Spinal cord (tissue), 10 donors: ENCODE results near the gene SLC35E1. TPM values are rescaled to one million over a fixed set of nuclear protein-coding genes. Genes with fewer than 3 reads are reported as not detected.
"Not testable (repeated sequence)": the region's sequence is repeated elsewhere in the genome, so short reads cannot be mapped to it uniquely, and the experiment has no call there.

ENCODE experiments used
- DNase-seq, 6 donors: peaks; one replicate each; pipeline versions ENCODE4 v3.0.0 to v3.0.0-alpha.2; 2013 to 2015; ENCODE audit warnings: low spot score in 6 of 6, low read depth in 4 of 6
- H3K27ac ChIP-seq: one replicate; pipeline ENCODE4 v1.5.1; 2013; ENCODE audit warnings: low read depth, low read length, control low read depth
- H3K27me3 ChIP-seq: one replicate; pipeline ENCODE4 v1.6.1; 2013; ENCODE audit warnings: low read length; ENCODE audit not compliant: control insufficient read depth, insufficient read depth
- H3K36me3 ChIP-seq: one replicate; pipeline ENCODE4 v1.6.1; 2013; ENCODE audit warnings: low read length; ENCODE audit not compliant: control insufficient read depth, insufficient read depth
- H3K4me1 ChIP-seq: one replicate; pipeline ENCODE4 v1.6.1; 2013; ENCODE audit warnings: low read length; ENCODE audit not compliant: control insufficient read depth, insufficient read depth
- H3K4me3 ChIP-seq: one replicate; pipeline ENCODE4 v1.5.1; 2013; ENCODE audit warnings: low read depth, low read length, control low read depth
- H3K9me3 ChIP-seq: one replicate; pipeline ENCODE4 v1.6.1; 2013; ENCODE audit warnings: low read length; ENCODE audit not compliant: control insufficient read depth, insufficient read depth
- whole genome bisulfite sequencing: methylation state at CpG from one replicate; pipeline ENCODE4 v1.1.5; 2013; ENCODE audit warnings: missing lambda C conversion rate; ENCODE audit not compliant: insufficient coverage; 5-methylcytosine and 5-hydroxymethylcytosine counted together
- polyA plus RNA-seq, 2 donors: library from polyadenylated mRNA; unstranded; fragments of 120-200 nt; gene quantifications; one replicate each; pipeline ENCODE4 v1.2.1, GENCODE V29; 2013; ENCODE audit not compliant: insufficient read length in 2 of 2
- small RNA-seq: library from RNA; depleted of rRNA; stranded (forward); fragments of <200 nt; gene quantifications from one replicate; pipeline ENCODE3, GENCODE V24; 2014; ENCODE audit warnings: low replicate concordance
- total RNA-seq, 2 donors: library from RNA; depleted of rRNA in 1 of 2; stranded (reverse); fragments of 120-200 nt in 1 of 2; fragments of >200 nt in 1 of 2; gene quantifications; one replicate each; pipeline versions ENCODE4 v1.2.3 to v1.2.4, GENCODE V29; 2013 to 2014
- donor health status: healthy.

SLC35E1 gene
- total and polyA plus RNA-seq, 4 donors: 24.1 to 61.4 (median 34.1) TPM

DNA sequence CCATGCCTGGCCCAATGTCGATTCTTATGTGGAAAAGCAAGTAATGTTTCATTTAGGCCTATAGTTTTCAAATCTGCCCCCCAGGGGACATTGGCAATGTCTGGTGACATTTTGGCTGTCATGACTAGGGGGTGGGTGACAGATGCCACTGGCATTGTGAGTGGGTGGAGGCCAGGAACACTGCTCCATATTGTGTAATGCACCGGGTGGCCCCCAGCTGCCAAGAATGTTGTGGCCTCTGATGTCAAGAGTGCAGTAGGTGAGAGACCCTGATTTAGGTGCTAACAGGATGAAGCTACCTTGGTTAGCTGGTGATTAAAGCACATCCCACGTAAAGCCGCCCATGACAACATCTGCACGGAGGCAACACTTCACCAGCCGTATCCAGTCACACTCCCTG lies 65.3 kb downstream of the SLC35E1 start:
- peaks cover 20% of the 10 kb centered on the region for H3K4me1 ChIP-seq
- 96% methylated on average over 5 of the region's 6 CpGs for WGBS
- no peak overlapping the region for H3K4me3 ChIP-seq
- no peaks in the 10 kb centered on the region for H3K9me3 ChIP-seq
- H3K36me3 ChIP-seq: peaks cover 64% of the 10 kb centered on the region
- H3K27ac ChIP-seq: no peak overlapping the region
- no peak for DNase-seq
- H3K27me3 ChIP-seq: no peaks in the 10 kb centered on the region

- DNase-seq, H3K4me3 ChIP-seq, H3K27me3 ChIP-seq, H3K27ac ChIP-seq, H3K9me3 ChIP-seq: not testable (repeated sequence)
- H3K36me3 ChIP-seq: peaks cover 60% of the 10 kb centered on the region
- H3K4me1 ChIP-seq: peaks cover 20% of the 10 kb centered on the region
- WGBS: 100% methylated on average over 4 of the region's 11 CpGs
Observed at GRCh38 chr19:16506161-16506560, 66.1 kb downstream of the SLC35E1 start.

DNA sequence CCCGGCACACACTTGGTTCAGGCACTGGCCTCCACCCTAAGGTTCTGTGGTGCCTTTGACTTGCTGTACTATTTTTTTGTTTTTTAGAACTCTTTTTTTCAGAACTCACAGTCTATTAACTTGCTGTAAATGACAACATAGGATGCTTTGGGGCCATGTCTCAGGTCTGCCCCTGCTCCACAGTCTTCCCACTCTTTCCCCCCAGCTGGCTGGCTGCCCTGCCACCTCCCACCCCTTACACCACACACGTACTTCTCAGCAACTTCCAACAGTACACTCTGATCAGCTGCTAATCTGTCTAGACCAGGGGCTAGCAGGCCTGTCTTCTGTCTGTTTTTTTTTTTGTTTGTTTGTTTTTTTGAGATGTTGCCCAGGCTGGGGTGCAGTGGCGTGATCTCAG lies 67.9 kb downstream of the SLC35E1 start:
- 94% methylated on average over 2 of the region's 3 CpGs for WGBS
- Histone ChIP-seq H3K36me3 (peaks cover 50% of the 10 kb centered on the region), H3K9me3 (no peaks in the 10 kb centered on the region)

More for the DNA sequence above, 67.9 kb downstream of the SLC35E1 start:
- peaks cover 7% of the 10 kb centered on the region for H3K4me1 ChIP-seq
- DNase-seq: no peak
- no peaks in the 10 kb centered on the region for H3K27me3 ChIP-seq
- no peak overlapping the region for H3K4me3 ChIP-seq
- no peak overlapping the region for H3K27ac ChIP-seq

Small RNA genes within 50 kb of the gene (small RNA-seq; reads per million reads assigned to genes)
- gene RN7SL146P: not detected

Other genes with a start within 250 kb of the SLC35E1 start
- gene KLF2, start 247.6 kb downstream of the SLC35E1 start, total RNA-seq: 10 to 100 TPM in 1 of 2 donors, 1 to 10 TPM in 1; 8.8 to 22.5 TPM
- gene KLF2, start 247.6 kb downstream of the SLC35E1 start, polyA plus RNA-seq: 10 to 100 TPM; 23.3 to 64.7 TPM
- 10 to 100 TPM; 16.6 to 17.6 TPM for gene EPS15L1, start 100.4 kb downstream of the SLC35E1 start, total RNA-seq
- gene EPS15L1, start 100.4 kb downstream of the SLC35E1 start, polyA plus RNA-seq: 10 to 100 TPM; 34.3 to 46.6 TPM
- under 1 TPM; 0.20 to 0.39 TPM for gene CALR3, start 76.2 kb downstream of the SLC35E1 start, total RNA-seq
- gene CALR3, start 76.2 kb downstream of the SLC35E1 start, polyA plus RNA-seq: not detected
- 1 to 10 TPM; 3.7 to 6.1 TPM for gene C19orf44, start 76.0 kb downstream of the SLC35E1 start, total RNA-seq
- 10 to 100 TPM; 15.1 to 15.6 TPM for gene C19orf44, start 76.0 kb downstream of the SLC35E1 start, polyA plus RNA-seq
- 1 to 10 TPM; 6.2 to 9.9 TPM for gene CHERP, start 30.0 kb downstream of the SLC35E1 start, total RNA-seq
- gene CHERP, start 30.0 kb downstream of the SLC35E1 start, polyA plus RNA-seq: 10 to 100 TPM; 57.2 to 58.3 TPM
- 1 to 10 TPM; 4.0 to 6.9 TPM for gene MED26, start 55.8 kb upstream of the SLC35E1 start, total RNA-seq
- gene MED26, start 55.8 kb upstream of the SLC35E1 start, polyA plus RNA-seq: 1 to 10 TPM; 9.2 TPM
- gene SMIM7, start 87.7 kb upstream of the SLC35E1 start, total RNA-seq: 100 to 1,000 TPM in 1 of 2 donors, 10 to 100 TPM in 1; 84.8 to 127 TPM
- gene SMIM7, start 87.7 kb upstream of the SLC35E1 start, polyA plus RNA-seq: 100 to 1,000 TPM in 1 of 2 donors, 10 to 100 TPM in 1; 70.9 to 123 TPM
- 10 to 100 TPM in 1 of 2 donors, 1 to 10 TPM in 1; 8.8 to 18.6 TPM for gene TMEM38A, start 88.7 kb upstream of the SLC35E1 start, total RNA-seq
- gene TMEM38A, start 88.7 kb upstream of the SLC35E1 start, polyA plus RNA-seq: 10 to 100 TPM; 15.3 to 20.3 TPM
- 10 to 100 TPM in 1 of 2 donors, 1 to 10 TPM in 1; 1.3 to 19.1 TPM for gene NWD1, start 147.4 kb upstream of the SLC35E1 start, total RNA-seq
- 1 to 10 TPM; 1.1 to 1.2 TPM for gene NWD1, start 147.4 kb upstream of the SLC35E1 start, polyA plus RNA-seq